Endometrial microvascular endothelial cells (primary cell): ENCODE data around the gene SOWAHC. TPM values are rescaled to one million over a fixed set of nuclear protein-coding genes. Genes with fewer than 3 reads are reported as not detected.
"Not testable (repeated sequence)": the region's sequence is repeated elsewhere in the genome, so short reads cannot be mapped to it uniquely, and the experiment has no call there.

ENCODE experiments used
- in situ Hi-C: cut with HindIII; loops from 2 replicates; pipeline ENCODE4 v1.10.0; 2017; ENCODE audit warnings: low sequenced_read_pairs, low pct_unique_long_range_greater_than_20kb; ENCODE audit errors: inconsistent ontology term
- total RNA-seq: library from RNA; depleted of rRNA; stranded (reverse); fragments of >200 nt; gene quantifications from one replicate; pipeline ENCODE4 v1.2.3, GENCODE V29; 2015; ENCODE audit errors: inconsistent ontology term

SOWAHC gene
- 1.5 TPM for total RNA-seq

GRCh38 chr2:109613922-109614714 lies at the start of gene SOWAHC, which contains the start of gene SEPTIN10:
SOWAHC (plus strand) TSS chr2:109614364; CDS start chr2:109614490, 126 bp downstream.
SEPTIN10 (minus strand) TSS chr2:109613966; CDS start chr2:109613827, 139 bp downstream.
- in situ Hi-C loops, result no loop called here

- in situ Hi-C loops, result no loop called here
These were observed 38.8 kb upstream of the SOWAHC start for GRCh38 chr2:109575373-109575772.

- in situ Hi-C loops, result not testable (repeated sequence)
These were observed 36.5 kb upstream of the SOWAHC start for GRCh38 chr2:109577630-109578029.

- in situ Hi-C loops, result no loop called here
These were observed 31.0 kb upstream of the SOWAHC start for GRCh38 chr2:109582928-109583895.

- in situ Hi-C loops, result no loop called here
These were observed 27.5 kb upstream of the SOWAHC start for GRCh38 chr2:109586687-109587086.

GRCh38 chr2:109591206-109591605 lies 23.0 kb upstream of the SOWAHC start:
- in situ Hi-C loops, result no loop called here

- in situ Hi-C loops, result no loop called here
These were observed 21.3 kb upstream of the SOWAHC start for GRCh38 chr2:109592905-109593304.

GRCh38 chr2:109594246-109594885 lies 19.8 kb upstream of the SOWAHC start:
- in situ Hi-C loops, result no loop called here

GRCh38 chr2:109595644-109596043 lies 18.5 kb upstream of the SOWAHC start:
- in situ Hi-C loops, result no loop called here

- in situ Hi-C loops, result no loop called here
These were observed 16.9 kb upstream of the SOWAHC start for GRCh38 chr2:109597283-109597682.

- in situ Hi-C loops, result no loop called here
These were observed 12.4 kb upstream of the SOWAHC start for GRCh38 chr2:109601783-109602182.

- in situ Hi-C loops, result no loop called here
These were observed 11.5 kb upstream of the SOWAHC start for GRCh38 chr2:109602617-109603188.

- in situ Hi-C loops, result no loop called here
These were observed 9.6 kb upstream of the SOWAHC start for GRCh38 chr2:109604597-109604996.

- in situ Hi-C loops, result no loop called here
These were observed 6.4 kb upstream of the SOWAHC start for GRCh38 chr2:109607766-109608165.

GRCh38 chr2:109609352-109610024 lies 4.7 kb upstream of the SOWAHC start:
- in situ Hi-C loops, result no loop called here

GRCh38 chr2:109611467-109612095 lies 2.6 kb upstream of the SOWAHC start:
- in situ Hi-C loops, result no loop called here

- in situ Hi-C loops, result no loop called here
These were observed 863 bp upstream of the SOWAHC start for GRCh38 chr2:109613081-109613921.
